ENCODE measurements around the gene VASN.

The VASN gene

DNA sequence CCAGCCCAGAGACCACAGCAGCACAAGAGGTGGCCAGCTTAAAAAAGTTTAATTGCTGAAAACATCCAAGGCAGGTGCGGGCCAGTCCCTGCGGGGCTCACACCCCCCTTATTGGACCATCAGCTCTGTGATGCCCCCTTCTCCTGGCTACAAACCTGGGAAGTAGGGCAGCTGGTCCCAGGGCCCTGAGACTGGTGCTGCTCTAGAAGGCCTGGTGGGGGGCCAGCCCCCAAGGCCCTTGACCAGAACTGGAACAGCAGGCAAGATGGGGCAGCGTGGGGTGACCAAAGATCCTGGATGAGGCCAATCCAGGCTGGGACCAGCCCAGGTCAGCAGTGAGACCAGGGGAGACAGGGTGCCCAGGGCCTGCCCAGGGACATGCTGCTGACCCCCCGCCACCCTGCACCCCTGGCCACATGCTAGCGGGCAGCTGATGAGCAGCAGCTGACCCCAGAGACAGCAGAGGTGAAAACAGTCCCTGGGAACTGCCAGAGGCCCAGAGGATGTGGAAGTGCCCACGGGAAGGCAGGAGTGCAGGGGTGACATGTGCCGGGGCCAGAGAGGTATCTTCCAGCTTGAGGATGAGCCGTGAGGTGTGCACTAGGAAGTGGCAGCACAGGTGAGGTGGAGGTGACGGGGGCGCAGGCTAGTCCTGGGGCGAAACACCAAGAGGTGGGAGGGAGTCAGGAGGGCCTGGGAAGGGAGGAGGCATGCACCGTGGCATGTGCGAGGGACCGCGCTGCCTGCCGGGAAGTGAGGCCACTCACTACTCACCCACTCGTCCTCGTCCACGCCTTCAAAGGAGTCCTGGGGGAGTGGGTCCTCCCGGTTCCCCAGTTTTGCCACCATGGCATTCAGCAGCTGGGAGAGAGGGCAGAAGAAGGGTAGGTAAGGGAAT is 16.9 kb upstream of the VASN start:
- DNase-seq, result no peak

DNA sequence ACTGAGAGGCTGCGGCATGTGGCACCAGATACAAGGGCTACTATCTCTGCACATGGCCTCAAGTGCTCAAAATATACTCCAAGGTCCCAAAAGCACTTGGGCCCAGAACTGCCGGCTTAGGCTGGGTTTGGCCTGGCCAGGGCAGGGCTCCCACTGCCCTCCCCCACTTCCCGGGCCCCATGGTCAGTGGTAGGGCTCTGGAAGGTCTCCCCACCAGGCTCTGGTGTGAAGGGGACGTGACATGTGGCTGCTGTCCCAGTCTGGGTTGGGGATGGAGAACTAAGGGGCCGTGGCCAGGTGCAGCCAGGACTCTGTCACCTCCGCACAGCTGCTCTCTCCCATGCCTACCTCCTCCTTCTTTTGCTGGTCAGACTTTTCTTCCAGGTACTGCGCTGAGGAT is 14.8 kb upstream of the VASN start:
- no peak for DNase-seq

DNA sequence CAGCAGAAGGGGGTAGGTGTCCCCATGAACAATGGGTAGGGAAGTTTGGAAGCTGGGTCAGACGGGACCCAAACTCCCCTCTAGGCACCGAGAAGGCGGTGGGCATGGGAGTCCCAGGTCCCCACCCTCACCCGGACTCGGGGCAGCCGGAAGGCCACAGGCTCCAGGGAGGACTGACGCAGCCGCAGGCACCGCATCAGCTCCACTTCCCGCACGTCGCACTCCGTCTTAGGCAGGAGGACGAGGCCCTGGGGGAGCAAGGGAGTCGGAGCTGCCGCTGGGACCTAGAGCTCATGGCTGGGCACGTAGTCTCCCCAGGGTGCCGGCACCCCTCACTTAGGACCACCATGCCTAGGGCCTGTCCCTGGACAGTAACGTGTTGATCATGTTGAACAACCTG is 13.4 kb upstream of the VASN start:
- no peak for DNase-seq

DNA sequence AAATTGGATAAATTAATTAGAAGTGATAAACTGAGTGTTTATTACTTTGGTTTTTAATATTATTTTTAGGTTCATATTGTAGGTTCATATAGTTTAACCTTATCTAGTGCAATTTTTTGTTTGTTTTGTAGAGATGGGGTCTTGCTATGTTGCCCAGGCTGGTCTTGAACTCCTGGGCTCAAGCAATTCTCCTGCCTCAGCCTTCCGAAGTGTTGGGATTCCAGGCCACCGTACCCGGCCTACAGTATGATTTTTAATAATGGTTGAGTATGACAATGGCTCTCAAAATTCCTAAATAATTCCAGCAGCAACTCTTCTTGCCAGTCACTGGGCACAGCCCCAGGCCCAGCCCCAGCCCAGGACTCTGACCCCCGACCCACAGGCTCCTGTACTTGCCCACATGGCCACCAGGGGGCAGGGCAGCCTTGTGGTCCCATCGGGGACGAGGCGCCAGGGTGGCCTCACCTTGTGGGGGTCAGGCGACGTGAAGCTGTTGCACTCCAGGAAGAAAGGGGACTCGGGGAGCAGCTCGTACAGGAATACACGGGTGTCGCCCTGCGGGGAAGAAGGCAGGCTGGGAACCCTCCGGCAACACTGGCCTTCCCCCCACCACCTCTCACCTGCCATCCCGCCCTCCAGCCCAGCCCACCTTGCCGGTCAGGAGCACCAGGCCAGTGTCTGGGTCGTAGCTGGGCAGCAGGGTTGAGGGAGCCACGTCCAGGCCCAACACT is 12.7 kb upstream of the VASN start:
- no peak for DNase-seq

DNA sequence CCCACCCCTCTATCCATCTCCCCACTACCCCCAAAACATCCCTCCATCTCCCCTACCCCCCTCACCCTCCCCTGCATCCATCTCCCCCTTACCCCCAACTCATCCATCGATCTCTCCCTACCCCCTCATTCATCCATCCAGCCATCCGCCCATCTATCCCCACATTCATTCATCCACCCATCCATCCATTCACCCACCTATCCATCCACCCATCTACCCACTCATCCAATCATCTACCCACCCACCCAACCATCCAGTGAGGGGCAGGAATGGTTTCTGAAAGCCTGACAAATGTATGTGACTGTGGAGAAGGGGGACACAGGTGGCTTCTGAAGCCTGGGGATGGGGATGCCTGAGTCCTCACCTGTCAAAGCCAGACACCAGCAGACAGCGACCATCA is 11.7 kb upstream of the VASN start:
- DNase-seq, result no peak

DNA sequence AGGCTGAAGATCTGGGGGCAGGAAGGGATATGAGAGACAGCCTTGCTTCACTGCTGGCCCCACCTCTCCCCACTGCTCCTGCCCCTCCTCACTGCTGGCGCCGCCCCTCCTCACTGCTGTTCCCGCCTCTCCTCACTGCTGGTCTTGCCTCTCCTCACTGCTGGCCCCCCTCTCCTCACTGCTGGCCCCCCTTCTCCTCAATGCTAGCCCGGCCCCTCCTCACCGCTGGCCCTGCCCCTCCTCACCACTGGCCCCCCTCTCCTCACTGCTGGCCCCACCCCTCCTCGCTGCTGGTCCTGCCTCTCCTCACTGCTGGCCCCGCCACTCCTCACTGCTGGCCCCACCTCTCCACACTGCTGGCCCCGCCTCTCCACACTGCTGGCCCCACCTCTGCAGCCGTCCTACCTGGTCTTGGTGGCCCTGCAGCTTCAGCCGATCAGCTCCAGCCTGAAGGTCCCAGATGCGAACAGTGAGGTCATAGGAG is 11.1 kb upstream of the VASN start:
- peak; percentile 2 for DNase-seq

DNA sequence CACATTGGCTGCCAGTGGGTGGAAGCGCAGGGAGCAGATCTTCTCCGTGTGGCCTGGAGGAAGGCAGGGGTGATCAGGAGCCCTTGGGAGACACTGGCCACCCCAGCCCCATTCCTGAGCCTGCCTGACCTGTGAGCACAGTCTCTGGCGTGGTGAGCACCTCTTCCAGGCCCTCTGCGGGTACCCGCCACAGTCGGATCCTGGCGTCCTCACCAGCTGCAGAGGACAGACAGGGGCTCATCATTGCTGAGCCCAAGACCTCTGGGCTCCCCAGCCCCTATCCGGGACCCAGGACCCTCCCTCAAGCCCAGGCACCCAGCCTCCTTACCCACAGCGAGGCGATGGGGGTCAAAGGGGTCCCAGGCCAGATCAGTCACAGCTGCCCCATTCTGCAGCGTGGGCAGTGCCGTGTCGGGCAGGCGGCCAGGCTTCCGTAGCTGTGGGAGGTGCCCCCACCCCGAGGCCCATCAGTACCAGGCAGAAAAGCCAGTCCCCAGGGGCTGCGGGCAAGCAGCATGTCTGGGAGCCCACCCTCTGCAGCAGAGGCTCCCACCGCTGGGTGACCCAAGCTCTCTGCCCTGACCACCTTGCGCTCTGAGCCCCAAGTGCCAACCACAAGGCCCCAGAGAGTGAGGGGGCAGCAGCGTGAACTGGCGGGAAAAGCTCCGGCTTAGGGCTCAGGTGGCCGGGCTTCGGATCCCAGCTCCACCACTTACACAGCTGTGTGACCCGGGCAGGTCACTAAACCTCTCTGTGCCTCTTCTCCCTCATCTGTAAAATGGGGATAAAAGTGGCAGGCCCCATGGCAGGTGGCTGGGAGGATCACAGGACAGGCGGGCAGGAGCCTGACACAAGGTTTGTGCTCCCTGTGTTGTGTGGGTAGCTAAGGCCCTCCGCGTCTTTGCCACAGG is 10.4 kb upstream of the VASN start:
- no peak for DNase-seq

DNA sequence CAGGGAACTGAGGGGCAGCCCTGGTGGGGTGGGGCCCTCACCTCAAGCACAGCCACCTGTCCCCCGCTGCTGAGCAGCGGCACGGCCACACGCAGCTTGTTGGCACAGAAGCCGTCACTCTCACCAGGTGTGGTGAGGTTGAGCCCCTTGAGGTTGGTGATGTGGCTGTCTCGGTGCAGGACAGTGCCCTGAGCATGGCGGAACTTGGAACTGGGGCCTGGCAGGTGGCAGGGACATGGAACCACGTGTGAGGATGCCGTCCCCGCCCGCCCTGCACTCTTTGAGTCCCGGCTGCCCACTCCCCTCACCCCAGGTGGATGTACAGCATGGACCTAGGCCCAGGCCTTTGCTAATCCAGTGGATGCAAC is 9.7 kb upstream of the VASN start:
- DNase-seq, result no peak

DNA sequence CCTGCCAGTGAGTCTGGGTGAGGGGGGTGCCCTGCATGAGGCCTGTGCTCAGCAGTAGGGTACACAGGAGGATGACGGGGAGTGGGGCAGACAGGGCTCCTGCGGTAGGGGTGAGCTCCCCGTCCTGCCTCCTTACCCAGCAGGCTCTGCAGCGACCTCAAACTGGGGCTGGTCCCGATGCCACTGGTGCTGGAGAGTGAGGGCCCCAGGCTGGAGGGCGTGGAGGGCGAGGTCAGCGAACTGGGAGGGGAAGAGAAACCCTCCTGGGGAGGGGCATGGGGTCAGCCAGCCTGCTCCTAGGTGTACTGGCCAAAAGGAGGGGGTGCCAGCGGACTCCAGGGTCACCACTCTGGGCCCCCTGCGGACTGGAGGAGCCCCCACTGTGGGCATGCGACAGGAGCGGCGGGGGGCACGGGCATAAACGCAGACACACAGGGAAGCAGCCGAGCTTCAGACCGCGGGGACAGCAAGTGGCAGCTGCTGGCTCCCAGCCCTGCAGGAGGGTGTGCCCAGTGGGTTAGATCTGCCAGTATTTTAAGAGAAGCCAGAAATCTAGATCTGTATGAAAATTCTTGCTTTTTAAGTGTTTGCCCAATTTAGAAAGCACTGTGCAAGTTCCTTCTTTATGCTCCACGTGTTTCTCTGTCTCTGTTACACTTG is 9.0 kb upstream of the VASN start:
- no peak for DNase-seq

DNA sequence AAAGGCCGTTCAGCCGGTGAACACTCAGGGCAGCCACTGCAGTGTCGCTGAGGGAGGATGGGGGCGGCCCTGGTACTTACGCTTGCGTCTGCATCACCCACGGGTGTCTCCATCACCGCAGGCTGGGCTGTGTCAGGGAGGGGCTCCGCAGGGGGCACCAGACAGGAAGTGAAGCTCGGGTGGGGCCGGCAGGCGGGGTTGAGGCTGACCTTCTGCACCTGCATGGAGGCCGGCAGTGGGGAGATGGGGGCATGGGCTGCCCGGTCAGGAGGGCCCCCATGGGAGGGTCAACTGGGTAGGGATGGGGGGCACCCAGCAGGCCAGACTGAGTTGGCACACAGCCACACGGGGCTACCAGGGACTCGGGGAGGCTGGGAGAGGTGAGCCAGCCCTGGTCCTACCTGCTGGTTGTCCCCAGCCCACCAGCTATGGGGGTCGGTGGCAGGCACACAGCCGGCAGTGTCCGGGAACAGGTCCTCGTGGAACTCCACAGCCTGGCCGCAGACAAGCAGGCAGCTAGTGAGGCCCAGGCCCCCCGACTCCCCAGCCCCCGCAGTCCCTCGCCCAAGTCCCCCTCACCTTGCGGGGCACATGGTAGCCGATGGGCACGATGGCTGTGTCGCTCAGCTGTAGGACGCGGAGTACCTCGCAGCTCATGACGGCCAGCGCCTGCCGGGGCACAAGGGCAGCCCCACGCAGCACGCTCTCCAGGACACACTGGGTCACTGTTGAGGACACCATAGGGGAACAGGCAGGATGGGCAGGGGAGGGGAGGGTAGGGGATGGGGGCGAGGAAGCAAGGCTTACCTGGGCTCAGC is 7.2 kb upstream of the VASN start:
- DNase-seq, result no peak

DNA sequence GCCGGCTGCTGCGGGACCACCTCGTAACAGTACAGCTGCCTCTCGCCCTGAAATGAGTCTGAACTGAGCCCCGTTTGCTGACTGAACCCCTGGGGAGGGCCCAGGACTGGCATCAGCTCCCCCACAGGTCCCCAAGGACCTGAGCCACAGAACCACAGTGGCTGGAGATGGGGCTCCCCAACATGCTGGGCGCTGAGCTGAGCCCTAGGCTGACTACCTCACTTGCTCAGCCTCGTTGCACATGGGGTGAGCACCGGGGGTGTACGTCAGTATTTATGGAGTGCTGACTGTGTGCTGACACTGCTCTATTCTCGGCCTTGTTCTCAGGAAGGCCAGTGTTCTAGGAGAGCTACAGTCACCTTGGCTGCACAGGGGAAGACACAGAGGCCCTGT is 6.6 kb upstream of the VASN start:
- no peak for DNase-seq

DNA sequence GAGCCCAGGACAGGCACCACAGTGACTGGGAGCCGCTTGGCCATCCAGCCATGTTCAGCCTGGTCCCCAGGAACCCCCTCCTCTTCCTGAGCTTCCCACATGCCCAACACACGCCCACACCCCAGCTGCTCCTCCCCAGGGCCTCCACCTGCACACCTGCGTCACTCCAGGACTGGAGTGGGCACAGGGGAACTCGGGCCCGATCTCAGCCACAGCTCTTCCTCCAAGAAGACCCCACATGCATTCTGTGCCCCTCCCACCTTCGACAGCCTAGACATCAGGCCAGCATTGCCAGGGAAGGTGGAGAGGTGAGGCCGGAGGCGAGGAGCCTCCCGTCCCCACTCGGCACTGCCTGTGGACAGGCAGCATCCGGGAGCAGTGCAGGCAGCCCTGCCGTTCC is 6.0 kb upstream of the VASN start:
- DNase-seq, result no peak

DNA sequence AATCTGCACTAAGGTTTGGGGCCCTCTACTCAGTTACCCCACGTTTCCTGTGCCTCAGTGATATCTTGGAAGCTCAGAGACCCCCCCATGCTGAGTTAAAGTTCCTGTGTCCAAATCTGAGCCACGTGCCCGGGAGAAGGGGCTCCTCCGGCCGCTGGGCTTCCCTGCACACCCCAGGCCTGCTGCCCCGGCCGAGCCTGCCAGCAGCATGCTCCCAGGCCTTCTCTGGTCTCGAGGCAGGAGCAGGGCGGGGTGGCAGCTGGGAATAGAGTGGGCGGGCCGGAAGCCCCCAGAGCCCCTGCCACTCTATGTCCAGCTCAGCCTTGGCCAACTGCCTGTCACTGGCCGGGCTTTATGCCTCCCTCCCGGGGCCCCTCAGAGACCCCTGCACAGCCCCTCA is 5.6 kb upstream of the VASN start:
- DNase-seq, result no peak

DNA sequence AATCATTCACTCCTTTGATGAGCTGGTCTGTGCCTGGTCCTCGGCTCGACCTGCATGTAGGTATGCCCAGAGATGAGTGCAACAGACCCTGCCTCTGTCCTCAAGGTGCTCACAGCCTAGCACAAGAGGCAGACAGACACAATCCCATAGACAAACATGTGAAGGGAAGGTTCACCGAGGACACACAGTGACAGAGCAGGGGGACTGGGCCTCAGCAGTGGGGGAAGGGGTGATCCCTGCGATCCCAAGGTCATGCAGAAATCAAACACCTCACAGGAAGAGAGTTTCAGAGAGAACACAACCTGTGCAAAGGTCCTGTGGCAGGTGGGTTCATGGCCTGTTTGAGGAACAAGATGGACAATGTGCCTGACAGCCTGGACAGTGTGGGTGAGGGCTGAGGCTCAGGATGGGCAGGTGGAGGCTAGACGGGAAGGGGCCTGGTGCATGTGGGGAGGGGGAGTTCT is 4.2 kb upstream of the VASN start:
- DNase-seq, result no peak

DNA sequence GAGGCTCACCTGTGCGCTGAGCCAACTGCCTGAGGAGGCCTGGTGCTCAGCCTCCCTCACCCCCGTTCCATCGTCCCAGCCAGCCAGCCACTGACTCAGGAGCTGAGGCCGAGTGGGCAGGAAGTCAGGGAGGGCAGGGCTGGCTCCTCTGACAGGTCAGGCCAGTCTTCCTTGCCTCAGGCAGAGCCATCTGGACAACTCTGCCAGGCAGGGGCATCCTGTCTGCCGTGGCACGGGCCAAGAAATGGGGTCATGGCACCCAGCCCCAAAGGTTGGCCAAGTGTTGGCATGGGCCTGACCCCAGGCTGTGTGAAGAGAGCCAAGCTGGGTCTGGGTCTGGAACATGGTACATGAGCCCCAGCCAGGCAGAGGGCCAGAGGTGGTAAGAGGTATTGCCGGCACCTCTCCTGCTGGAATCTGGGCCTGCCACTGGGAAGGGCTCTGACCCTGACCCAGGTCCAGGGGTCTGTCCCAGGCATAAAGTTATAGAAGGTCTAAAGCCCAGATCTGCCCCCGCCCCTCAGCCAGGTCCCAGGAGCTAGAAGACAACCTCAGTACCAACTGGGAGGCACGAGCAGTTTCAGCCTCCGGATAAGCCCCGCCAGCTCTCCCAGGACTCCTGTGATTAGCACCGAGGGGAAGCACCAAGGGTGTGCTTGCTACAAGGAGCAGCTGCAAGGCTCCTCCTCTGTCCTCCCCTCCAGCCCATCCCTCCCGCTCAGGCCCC is 2.5 kb upstream of the VASN start:
- DNase-seq, result no peak

DNA sequence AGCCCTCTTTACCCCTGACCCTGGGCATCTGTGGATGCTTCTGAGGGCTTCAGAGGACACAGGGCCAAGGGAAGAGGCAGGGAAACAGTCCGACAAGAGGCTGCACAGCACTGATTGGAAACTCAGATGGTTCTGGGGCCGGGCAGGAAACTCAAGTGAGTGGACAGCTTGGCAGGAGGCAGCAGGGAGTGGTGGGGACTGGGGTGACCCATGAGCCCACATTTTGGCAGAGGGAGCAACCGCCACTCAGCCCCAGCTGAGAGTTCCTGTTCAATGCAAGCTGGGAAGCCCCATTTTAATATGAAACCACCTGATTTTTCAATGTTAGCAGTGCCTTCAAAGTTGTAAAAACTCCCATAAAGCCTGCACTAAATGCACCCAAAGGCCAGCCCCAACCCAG is 1.5 kb upstream of the VASN start:
- DNase-seq, result no peak

DNA sequence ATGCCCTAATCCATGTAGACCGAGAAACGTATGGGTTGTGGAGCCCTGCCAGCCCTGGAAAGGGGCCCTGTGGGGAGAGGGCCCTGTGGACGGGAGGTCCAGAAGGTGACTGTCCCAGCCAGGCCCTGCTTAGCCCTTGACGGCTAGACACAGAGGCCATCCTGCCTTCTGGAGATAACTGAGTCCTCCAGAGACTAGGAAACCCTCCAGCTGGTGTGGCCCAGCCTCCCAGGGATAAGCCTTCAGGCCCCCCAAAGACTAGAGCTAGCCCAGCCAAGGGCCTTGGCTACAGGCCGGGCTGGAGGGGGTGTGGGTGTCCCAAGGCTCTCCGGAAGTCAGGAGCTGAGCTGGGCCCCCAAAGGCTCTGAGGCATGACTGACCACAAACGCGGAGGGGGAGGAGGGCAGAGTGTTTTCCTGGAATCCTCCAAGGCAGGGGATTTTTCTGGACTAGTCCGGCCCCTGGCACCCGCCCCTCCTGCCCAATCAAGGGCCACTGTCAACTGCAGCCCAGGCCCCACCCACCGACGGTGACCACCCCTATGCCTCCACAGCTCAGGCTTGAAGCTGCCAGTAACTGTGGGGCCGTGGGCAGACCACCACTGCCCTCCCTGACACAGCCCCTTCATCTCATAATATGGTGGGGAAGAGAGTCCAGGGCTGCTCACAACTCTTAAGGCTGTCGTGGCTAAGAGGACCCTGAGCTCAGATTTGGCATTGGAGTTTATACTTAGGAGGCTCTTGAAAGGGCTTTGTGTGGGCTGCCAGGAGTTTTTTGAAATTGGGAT is 885 bp upstream of the VASN start:
- no peak for DNase-seq

DNA sequence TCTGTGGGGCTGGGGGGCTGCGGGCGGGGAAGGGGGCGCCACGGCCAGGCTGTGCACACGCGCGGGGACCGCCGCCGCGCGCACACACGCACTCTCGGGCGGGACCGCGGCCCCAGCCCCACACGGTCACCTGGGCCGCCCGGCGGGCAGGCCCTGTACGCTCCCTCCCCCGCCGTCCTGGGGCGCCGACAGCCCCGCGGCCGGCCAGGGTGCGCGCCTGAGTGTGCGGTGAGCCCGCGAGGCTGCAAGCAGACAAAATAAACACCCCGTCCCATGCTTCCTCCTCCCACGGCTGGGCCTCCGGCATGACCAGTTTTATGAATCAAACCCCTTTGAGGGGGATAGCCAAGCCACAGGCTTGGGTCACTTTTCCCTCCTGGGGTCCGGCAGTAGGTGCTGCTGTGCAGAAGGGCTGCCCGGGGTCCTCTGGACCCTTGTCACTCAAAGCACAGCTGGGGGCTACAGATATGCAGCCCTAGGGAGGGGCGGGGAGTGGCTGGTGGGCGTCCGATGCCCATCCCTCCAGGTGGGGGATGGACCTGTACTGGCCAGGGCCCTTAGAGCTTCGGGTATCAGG is 441 bp downstream of the VASN start:
- no peak for DNase-seq

DNA sequence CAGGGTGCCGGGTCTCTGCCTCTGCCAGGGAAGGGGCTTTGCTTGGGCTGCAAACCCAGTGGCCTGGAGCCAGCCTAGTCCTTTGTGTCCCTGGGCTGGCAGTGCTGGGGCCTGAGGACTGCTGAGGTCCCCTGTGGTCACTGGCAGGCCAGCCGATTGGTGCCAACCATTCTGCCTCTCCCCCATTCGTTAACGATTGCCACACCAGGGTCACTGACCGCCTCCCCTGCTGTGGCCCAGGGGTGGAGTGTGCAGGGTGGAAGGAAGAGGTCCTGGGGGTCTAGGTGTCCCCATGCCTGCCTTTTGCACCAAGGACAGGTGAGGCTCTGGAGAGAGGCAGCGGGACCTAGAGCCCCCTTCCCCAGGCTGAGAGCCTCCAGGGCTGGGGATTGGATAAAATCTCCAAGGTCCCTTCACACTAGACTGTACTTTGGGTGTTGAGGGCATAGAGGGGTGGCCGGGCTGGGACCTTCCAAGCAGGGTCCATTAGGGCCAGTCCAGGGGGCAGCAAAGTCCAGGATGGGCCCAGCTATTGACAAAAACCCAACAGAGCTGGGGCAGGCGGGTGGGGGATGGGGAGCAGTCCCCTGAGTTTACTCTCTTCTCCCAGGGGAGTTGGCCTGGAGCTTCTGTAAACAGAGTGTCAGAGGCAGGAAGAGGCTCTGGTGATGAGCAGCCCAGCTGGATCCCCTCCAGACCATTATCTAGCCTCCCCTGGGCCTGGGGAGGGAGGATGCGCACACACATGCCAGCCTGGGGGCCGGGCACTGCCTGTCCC is 1.1 kb downstream of the VASN start:
- DNase-seq, result peak; percentile 77

Measured in NCI-H526 treated with DMSO at 0.1 percent for 48 hours (cell line).